ENCODE measurements around the gene NUP42. TPM values are rescaled to one million over a fixed set of nuclear protein-coding genes. Genes with fewer than 3 reads are reported as not detected.

Gene NUP42
- total and polyA plus RNA-seq, 2 of the 13 experiments (the other 11 are each of a cell fraction or from before 2014, with no cell fraction given): 32.0 to 51.5 TPM

DNA sequence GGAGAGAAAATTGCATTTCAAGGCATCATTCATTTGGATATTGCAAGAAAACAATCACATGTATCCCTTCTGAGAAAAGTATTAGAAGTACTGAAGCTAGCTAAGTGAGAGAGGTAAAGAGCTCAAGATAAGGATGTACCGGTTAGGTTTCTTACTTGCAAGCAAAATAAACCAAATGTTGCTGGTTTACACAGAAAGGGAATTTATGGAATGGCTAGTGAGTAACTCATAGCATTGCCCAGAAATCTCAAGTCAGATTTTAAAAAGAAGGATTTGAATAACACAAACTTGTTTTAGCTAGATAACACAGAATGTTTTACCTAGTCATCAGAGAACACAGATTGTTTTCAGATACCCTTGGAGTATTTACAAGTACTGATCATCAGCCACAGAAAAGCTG is 45.6 kb upstream of the NUP42 start (continued):
- TF ChIP-seq REPIN1 (CRISPR knock-in tag; IDR thresholded peaks at IDR 0.05; ENCODE audit: borderline replicate concordance, low read depth) (no peak), BHLHE40 (IDR thresholded peaks at IDR 0.05; ENCODE audit: low read length) (no peak), NR1H2 (CRISPR knock-in tag; IDR thresholded peaks at IDR 0.05; ENCODE audit: borderline replicate concordance, low read depth) (no peak)

DNA sequence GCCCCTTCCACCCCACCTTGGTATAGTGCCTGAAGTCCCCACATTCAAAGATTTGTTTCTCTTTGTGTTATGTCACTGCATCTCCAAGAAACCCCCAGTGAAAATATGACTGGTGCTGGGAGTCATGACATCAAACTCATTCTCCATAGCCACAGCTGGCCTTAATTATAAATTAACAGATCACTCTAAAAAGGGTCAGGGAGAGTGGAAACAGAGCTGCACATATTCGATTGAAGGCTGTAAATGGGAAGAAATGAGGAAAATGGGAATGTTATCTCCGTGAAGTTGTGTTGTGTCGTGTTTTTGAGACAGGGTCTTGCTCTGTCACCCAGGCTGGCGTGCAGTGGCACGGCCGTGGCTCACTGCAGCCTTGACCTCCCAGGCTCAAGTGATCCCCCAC is 24.2 kb upstream of the NUP42 start:
- Histone ChIP-seq H3K27me3 (ENCODE audit: control insufficient read depth in 1 of 2, insufficient read depth in 2 of 2, low read length in 2 of 2) (no peaks in the 10 kb centered on the region), H3K36me3 (replicated peaks in 1 of 2; ENCODE audit: control insufficient read depth in 1 of 2, insufficient read depth in 2 of 2, low read length in 2 of 2) (0 out of 5 replicates have a peak, but pooled peaks cover 0 to 1% of the 10 kb centered on the region in 2 experiments), H3K9me3 (ENCODE audit: low read length) (no peaks in the 10 kb centered on the region), H3K4me1 (ENCODE audit: insufficient read depth, low read length) (no peaks in the 10 kb centered on the region), H2AFZ (ENCODE audit: low read length) (no peak overlapping the region), H3K4me3 (replicated peaks in 1 of 3; ENCODE audit: insufficient read depth in 1 of 3, low read depth in 2 of 3, low read length in 3 of 3) (no peak overlapping the region), H3K27ac (ENCODE audit: extremely low read length, insufficient read depth, low read length) (no peak overlapping the region), H4K20me1 (ENCODE audit: insufficient read depth, low read length) (no peaks in the 10 kb centered on the region), H3K4me2 (ENCODE audit: low read depth, low read length) (no peak overlapping the region), H3K9ac (ENCODE audit: insufficient read depth, low read depth, low read length) (no peak overlapping the region), H3K79me2 (ENCODE audit: insufficient read depth, low read length) (no peaks in the 10 kb centered on the region)
- BruUV-seq (replicated peaks): no TSS peak
- ATAC-seq (no peak), FAIRE-seq (no peak), DNase-seq (ENCODE audit: low spot score) (no peak)
- ChIA-PET POLR2A (no interaction called here), CTCF (ENCODE audit: low intra/inter-chr PET ratio, low total read pairs) (no interaction called here)
- TF ChIP-seq DNMT3B (CRISPR knock-in tag; conservative IDR thresholded peaks at IDR 0.05) (no peak), XRCC5 (optimal IDR thresholded peaks at IDR 0.05; ENCODE audit: low read length) (no peak), FOXO1 (CRISPR knock-in tag; IDR thresholded peaks at IDR 0.05) (no peak)
- TF ChIP-seq, protein P1, sequence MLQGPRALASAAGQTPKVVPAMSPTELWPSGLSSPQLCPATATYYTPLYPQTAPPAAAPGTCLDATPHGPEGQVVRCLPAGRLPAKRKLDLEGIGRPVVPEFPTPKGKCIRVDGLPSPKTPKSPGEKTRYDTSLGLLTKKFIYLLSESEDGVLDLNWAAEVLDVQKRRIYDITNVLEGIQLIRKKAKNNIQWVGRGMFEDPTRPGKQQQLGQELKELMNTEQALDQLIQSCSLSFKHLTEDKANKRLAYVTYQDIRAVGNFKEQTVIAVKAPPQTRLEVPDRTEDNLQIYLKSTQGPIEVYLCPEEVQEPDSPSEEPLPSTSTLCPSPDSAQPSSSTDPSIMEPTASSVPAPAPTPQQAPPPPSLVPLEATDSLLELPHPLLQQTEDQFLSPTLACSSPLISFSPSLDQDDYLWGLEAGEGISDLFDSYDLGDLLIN (CRISPR knock-in tag; IDR thresholded peaks at IDR 0.05; ENCODE audit: borderline replicate concordance): no peak
- TF ChIP-seq, protein P2, sequence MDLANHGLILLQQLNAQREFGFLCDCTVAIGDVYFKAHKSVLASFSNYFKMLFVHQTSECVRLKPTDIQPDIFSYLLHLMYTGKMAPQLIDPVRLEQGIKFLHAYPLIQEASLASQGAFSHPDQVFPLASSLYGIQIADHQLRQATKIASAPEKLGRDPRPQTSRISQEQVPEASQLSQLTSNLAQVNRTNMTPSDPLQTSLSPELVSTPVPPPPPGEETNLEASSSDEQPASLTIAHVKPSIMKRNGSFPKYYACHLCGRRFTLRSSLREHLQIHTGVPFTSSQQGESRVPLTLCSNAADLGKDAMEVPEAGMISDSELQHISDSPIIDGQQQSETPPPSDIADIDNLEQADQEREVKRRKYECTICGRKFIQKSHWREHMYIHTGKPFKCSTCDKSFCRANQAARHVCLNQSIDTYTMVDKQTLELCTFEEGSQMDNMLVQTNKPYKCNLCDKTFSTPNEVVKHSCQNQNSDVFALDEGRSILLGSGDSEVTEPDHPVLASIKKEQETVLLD (CRISPR knock-in tag; IDR thresholded peaks at IDR 0.05; ENCODE audit: low read depth): no peak
- TF ChIP-seq, protein P3, sequence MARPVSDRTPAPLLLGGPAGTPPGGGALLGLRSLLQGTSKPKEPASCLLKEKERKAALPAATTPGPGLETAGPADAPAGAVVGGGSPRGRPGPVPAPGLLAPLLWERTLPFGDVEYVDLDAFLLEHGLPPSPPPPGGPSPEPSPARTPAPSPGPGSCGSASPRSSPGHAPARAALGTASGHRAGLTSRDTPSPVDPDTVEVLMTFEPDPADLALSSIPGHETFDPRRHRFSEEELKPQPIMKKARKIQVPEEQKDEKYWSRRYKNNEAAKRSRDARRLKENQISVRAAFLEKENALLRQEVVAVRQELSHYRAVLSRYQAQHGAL (CRISPR knock-in tag; IDR thresholded peaks at IDR 0.05; ENCODE audit: not compliant biosample characterization): no peak
- intact Hi-C loops (cut with micrococcal nuclease; ENCODE audit: unreplicated experiment): no loop called here
- 95% methylated on average over 5 of the region's 6 CpGs for WGBS (ENCODE audit: low lambda C conversion rate)
- in situ Hi-C loops (cut with HindIII; ENCODE audit: extremely low pct_ligation_motif_present, low pct_unique_long_range_greater_than_20kb): no loop called here

Data from HepG2 (cell line).